ENCODE data around the gene INAVA. TPM values are rescaled to one million over a fixed set of nuclear protein-coding genes. Genes with fewer than 3 reads are reported as not detected.
A peak's percentile ranks its signal among the peaks of the same experiment; 100 is the strongest.

Gene INAVA
- total and polyA plus RNA-seq, 10 of the 15 experiments (the other 5 are each of a cell fraction or from before 2014, with no cell fraction given): 3.6 to 15.4 (median 9.5) TPM

GRCh38 chr1:200866521-200866920 lies 28.2 kb upstream of the INAVA start (continued):
- TF ChIP-seq PML (IDR thresholded peaks at IDR 0.05; ENCODE audit: low read length) (no peak), POLR2AphosphoS2 (IDR thresholded peaks at IDR 0.05; ENCODE audit: low read depth, low read length) (no peak; the same call in 1 of the 2 replicates), NFIC (IDR thresholded peaks at IDR 0.05; ENCODE audit: low read depth, low read length) (peak; percentile 97), RUNX3 (IDR thresholded peaks at IDR 0.05; ENCODE audit: low read length) (peak; percentile 98), KAT2A (conservative IDR thresholded peaks at IDR 0.05; ENCODE audit: control insufficient read depth, low read depth, low read length) (no peak), MYC (IDR thresholded peaks at IDR 0.05; ENCODE audit: insufficient read depth, insufficient read length, insufficient replicate concordance, low read length, severe bottlenecking) (no peak), RAD21 (IDR thresholded peaks at IDR 0.05; ENCODE audit: insufficient read depth, low read depth, low read length) (peak; percentile 22; the same call in 1 of the 2 replicates), PAX5 (IDR thresholded peaks at IDR 0.05; ENCODE audit: borderline replicate concordance, low read depth, low read length) (peak; percentile 93), EGR1 (IDR thresholded peaks at IDR 0.05; ENCODE audit: borderline replicate concordance in 1 of 2, low read depth in 2 of 2, low read length in 2 of 2) (peak in 1 of 2 experiments; percentile 55; a peak in 2 of 3 replicates), ATF2 (IDR thresholded peaks at IDR 0.05; ENCODE audit: low read length) (peak; percentile 94), USF1 (IDR thresholded peaks at IDR 0.05; ENCODE audit: borderline replicate concordance, extremely low read length, insufficient read depth, low read depth, low read length) (no peak), IKZF1 (conservative IDR thresholded peaks at IDR 0.05) (peak; percentile 95), PBX3 (IDR thresholded peaks at IDR 0.05; ENCODE audit: insufficient replicate concordance, low read depth, low read length) (no peak), BCL3 (IDR thresholded peaks at IDR 0.05; ENCODE audit: borderline replicate concordance, insufficient read depth, low read depth, low read length, poor library complexity, severe bottlenecking) (peak; percentile 98), EED (IDR thresholded peaks at IDR 0.05; ENCODE audit: low read depth) (peak; percentile 99), ASH2L (IDR thresholded peaks at IDR 0.05; ENCODE audit: borderline replicate concordance, low read depth) (no peak), ZBTB4 (CRISPR knock-in tag; IDR thresholded peaks at IDR 0.05) (no peak), TCF7 (IDR thresholded peaks at IDR 0.05; ENCODE audit: borderline replicate concordance) (peak; percentile 70), NR2C1 (IDR thresholded peaks at IDR 0.05) (no peak), SUZ12 (IDR thresholded peaks at IDR 0.05; ENCODE audit: unreplicated experiment) (no peak), HDAC6 (IDR thresholded peaks at IDR 0.05; ENCODE audit: unreplicated experiment) (no peak), SREBF2 (IDR thresholded peaks at IDR 0.05; ENCODE audit: low read length) (no peak)

Measured in GM12878 (cell line).